Ovary (tissue), 9 donors: ENCODE results near the gene NCDN. TPM values are rescaled to one million over a fixed set of nuclear protein-coding genes. Genes with fewer than 3 reads are reported as not detected.

Experiments
- DNase-seq, 5 donors: peaks; one replicate each; pipeline ENCODE4 v3.0.0-alpha.2; 2019 to 2020
- H3K27ac ChIP-seq, 2 donors: fragments of 200-600 bp; one replicate each; pipeline versions ENCODE4 v1.5.1 to v1.8.0; 2019 to 2022
- H3K27me3 ChIP-seq: fragments of 200-600 bp; one replicate; pipeline ENCODE4 v1.8.0; 2022
- H3K36me3 ChIP-seq: fragments of 200-600 bp; sonication (generic); one replicate; pipeline ENCODE4 v1.5.1; 2019
- H3K4me1 ChIP-seq: one replicate; pipeline ENCODE4 v1.8.1; 2013; ENCODE audit warnings: mild to moderate bottlenecking, moderate library complexity; ENCODE audit not compliant: insufficient read depth
- H3K4me3 ChIP-seq: fragments of 200-600 bp; sonication (generic); one replicate; pipeline ENCODE4 v1.5.1; 2017
- H3K9me3 ChIP-seq, 2 donors: fragments of 200-600 bp in 1 of 2; sonication (generic) in 1 of 2; one replicate each; pipeline versions ENCODE4 v1.5.1 to v1.8.1; 2013 to 2019; ENCODE audit warnings: mild to moderate bottlenecking in 1 of 2, moderate library complexity in 1 of 2
- EP300 ChIP-seq: sonication (generic); formaldehyde crosslinking; IDR thresholded peaks from one replicate; pipeline ENCODE4 v1.6.1; 2017; ENCODE audit warnings: antibody characterized with exemption
- POLR2A ChIP-seq: fragments of 450-650 bp; IDR thresholded peaks from one replicate; pipeline ENCODE4 v1.6.1; 2017; ENCODE audit warnings: antibody characterized with exemption, mild to moderate bottlenecking, moderate library complexity
- WGBS, 3 donors: extraction: QIAGEN DNeasy Blood & Tissue Kit in 1 of 3; methylation state at CpG; one replicate each; pipeline versions ENCODE4 v1.1.5 to v1.1.7; 2013 to 2017; 5-methylcytosine and 5-hydroxymethylcytosine counted together
- intact Hi-C, 4 donors: fragments of 100-400 bp; cut with DNase I; formaldehyde crosslinking; loops; one replicate each; pipeline versions ENCODE4 v1.11.0 to v1.15.1; 2022 to 2023
- polyA plus RNA-seq, 2 donors: library from polyadenylated mRNA; stranded (reverse); fragments of 200-250 nt in 1 of 2; fragments of 350-450 nt in 1 of 2; fragmentation: Illumina TruSeq in 1 of 2; extraction: RNeasy Lipid Tissue Mini Kit (QIAGEN cat#74804) in 1 of 2; gene quantifications; one replicate each; pipeline ENCODE4 v1.2.3, GENCODE V29; 2013 to 2014
- total RNA-seq, 7 donors: library from RNA; depleted of rRNA in 2 of 7; stranded (reverse); fragments of >200 nt in 2 of 7; fragmentation: NEBNext Ultra II Directional in 3 of 7; extraction: Animal tissue kit (Norgen Biotek cat#: 25700) in 3 of 7; gene quantifications; one replicate each; pipeline versions ENCODE4 v1.1.0 to v1.2.4, GENCODE V29; 2016 to 2023
- TF ChIP-seq, protein P1 (sequence below), 3 donors: fragments of 450-650 bp in 2 of 3; fragments of 200-600 bp in 1 of 3; IDR thresholded peaks; one replicate each; pipeline versions ENCODE4 v1.5.1 to v1.8.0; 2016 to 2022; ENCODE audit warnings: antibody characterized with exemption in 3 of 3, mild to moderate bottlenecking in 1 of 3
- donor health status: DM: no; HTN: no; CAD: no; lungs with moderate emphysema.
- donor health status: DM: no; HTN: no; CAD: no.
- donor health status: Bipolar disorder and iron deficiency.
- donor health status: DM: yes; HTN: yes; CAD: no.
- donor health status: DM: no; HTN: no; CAD: no.
- donor health status: DM: yes; HTN: yes; CAD: no.

The NCDN gene
- total and polyA plus RNA-seq, 9 donors = 5.9 to 36.2 (median 22.9) TPM

DNA sequence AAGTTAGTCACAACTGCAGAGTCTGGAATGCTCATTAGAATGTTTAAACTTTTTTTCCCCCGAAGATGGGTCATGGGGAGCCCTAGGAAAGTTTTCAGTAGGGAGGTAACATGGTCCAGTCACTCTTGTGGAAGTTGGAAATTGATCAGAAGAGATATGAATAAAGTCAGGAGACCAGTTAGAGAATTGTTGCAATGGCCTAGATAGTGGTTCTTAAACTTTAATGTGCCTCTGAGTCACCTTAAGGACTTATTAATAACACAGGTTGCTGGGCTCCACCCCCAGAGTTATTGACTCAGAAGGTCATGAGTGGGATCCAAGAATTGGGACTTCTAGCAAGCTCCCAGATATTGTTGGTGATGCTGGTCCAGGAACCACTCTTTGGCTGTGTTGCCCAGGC lies 12.3 kb downstream of the NCDN start:
- Histone ChIP-seq H3K27ac (no peak overlapping the region), H3K36me3 (no peaks in the 10 kb centered on the region), H3K27me3 (no peaks in the 10 kb centered on the region), H3K9me3 (no peaks in the 10 kb centered on the region), H3K4me1 (peaks cover 6% of the 10 kb centered on the region), H3K4me3 (no peak overlapping the region)
- no peak for DNase-seq
- 59 to 89% (median 81%) methylated on average over 1 of the region's 1 CpG for WGBS, 3 donors
- intact Hi-C loops = loop anchor here (2.0 to 10.0 kb wide), 4 partner anchors 118 to 375 kb away; partner anchors contain the start of gene SFPQ (in 1 of the 4)
- TF ChIP-seq, protein P1, sequence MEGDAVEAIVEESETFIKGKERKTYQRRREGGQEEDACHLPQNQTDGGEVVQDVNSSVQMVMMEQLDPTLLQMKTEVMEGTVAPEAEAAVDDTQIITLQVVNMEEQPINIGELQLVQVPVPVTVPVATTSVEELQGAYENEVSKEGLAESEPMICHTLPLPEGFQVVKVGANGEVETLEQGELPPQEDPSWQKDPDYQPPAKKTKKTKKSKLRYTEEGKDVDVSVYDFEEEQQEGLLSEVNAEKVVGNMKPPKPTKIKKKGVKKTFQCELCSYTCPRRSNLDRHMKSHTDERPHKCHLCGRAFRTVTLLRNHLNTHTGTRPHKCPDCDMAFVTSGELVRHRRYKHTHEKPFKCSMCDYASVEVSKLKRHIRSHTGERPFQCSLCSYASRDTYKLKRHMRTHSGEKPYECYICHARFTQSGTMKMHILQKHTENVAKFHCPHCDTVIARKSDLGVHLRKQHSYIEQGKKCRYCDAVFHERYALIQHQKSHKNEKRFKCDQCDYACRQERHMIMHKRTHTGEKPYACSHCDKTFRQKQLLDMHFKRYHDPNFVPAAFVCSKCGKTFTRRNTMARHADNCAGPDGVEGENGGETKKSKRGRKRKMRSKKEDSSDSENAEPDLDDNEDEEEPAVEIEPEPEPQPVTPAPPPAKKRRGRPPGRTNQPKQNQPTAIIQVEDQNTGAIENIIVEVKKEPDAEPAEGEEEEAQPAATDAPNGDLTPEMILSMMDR (IDR thresholded peaks at IDR 0.05) = no peak
- TF ChIP-seq EP300 = no peak
- TF ChIP-seq POLR2A = no peak

DNA sequence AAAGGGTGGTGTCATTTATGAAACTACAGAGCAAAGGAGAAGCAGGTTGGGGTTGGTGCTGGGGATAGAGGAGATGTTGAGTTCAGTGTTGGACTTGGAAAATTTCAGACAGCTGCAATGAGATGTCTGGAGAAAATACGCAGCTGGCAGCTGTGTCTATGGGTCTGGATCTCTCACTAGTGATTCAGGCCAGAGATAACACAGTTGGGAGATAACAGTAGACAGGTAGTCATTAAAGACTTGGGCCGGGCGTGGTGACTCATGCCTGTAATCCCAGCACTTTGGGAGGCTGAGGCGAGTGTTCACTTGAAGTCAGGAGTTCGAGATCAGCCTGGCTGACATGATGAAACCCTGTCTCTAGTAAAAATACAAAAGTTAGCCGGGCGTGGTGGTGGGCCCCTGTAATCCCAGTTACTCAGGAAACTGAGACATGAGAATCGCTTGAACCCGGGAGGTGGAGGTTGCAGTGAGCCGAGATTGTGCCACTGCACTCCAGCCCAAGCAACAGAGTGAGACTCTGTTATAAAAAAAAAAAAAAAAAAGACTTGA lies 13.1 kb downstream of the NCDN start:
- Histone ChIP-seq H3K4me3 (no peak overlapping the region), H3K27me3 (no peaks in the 10 kb centered on the region), H3K27ac (no peak overlapping the region), H3K4me1 (peaks cover 6% of the 10 kb centered on the region), H3K36me3 (no peaks in the 10 kb centered on the region), H3K9me3 (no peaks in the 10 kb centered on the region)
- WGBS, 3 donors = 87 to 93% (median 91%) methylated on average over 10 of the region's 10 CpGs
- no peak for DNase-seq
- intact Hi-C loops = loop anchor here in 1 of 4 donors (5.0 kb wide), 1 partner anchor 157 kb away; no protein-coding TSS in a partner anchor
- TF ChIP-seq, protein P1 (IDR thresholded peaks at IDR 0.05) = no peak
- TF ChIP-seq POLR2A (no peak), EP300 (no peak)

DNA sequence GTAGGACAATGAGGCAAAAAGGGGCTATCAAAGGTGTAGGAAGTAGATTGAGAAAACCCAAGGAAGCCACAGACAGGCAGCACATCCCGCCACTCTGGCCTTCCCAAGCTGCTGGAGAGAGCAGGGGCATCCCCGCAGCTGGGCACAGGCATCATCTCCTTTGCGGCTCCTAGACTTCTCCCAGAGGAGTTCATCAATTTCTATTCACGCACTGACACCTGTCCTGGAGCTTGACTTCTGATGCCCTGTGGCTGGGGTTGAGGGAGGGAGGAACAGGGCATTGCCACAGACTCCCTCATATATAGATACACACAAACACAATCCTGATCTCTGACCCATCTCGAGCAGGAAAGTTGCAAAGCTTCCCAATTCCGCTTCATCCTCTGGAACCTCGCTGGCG lies 13.7 kb downstream of the NCDN start:
- TF ChIP-seq, protein P1 (IDR thresholded peaks at IDR 0.05) = no peak
- TF ChIP-seq POLR2A (no peak), EP300 (no peak)
- H3K4me3 ChIP-seq = no peak overlapping the region
- H3K27me3 ChIP-seq = no peaks in the 10 kb centered on the region
- H3K9me3 ChIP-seq = no peaks in the 10 kb centered on the region
- intact Hi-C loops = loop anchor here in 1 of 4 donors (5.0 kb wide), 1 partner anchor 156 kb away; no protein-coding TSS in a partner anchor
- WGBS, 3 donors = 91 to 93% (median 92%) methylated on average over 8 of the region's 8 CpGs
- H3K36me3 ChIP-seq = no peaks in the 10 kb centered on the region
- no peak overlapping the region for H3K27ac ChIP-seq
- peaks cover 6% of the 10 kb centered on the region for H3K4me1 ChIP-seq
- DNase-seq = no peak

DNA sequence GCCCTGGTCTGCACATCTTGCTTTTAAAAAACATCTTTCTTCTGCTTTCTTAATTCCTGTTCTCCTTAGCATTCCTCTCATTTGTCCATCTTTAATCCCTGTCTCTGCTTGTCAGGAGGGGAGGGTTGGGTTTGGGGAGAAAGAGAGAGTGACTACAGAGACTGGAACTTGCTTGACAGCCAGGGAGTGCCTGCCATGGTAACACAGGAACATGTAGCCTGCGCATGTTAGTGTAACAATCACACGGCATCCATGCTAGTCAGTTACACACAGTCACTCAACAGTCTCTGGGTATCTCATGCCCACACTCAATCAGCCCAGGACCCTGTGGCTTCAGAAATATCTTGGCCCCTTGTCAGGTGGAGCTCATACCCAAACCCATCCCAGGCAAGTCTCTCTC lies 14.7 kb downstream of the NCDN start:
- Histone ChIP-seq H3K9me3 (no peaks in the 10 kb centered on the region), H3K27me3 (no peaks in the 10 kb centered on the region), H3K4me3 (no peak overlapping the region), H3K36me3 (no peaks in the 10 kb centered on the region), H3K27ac (no peak overlapping the region), H3K4me1 (peaks cover 7% of the 10 kb centered on the region)
- intact Hi-C loops = loop anchor here in 1 of 4 donors (5.0 kb wide), 1 partner anchor 155 kb away; no protein-coding TSS in a partner anchor
- no peak for DNase-seq
- 88 to 97% (median 95%) methylated on average over 2 of the region's 2 CpGs for WGBS, 3 donors
- TF ChIP-seq POLR2A (no peak), EP300 (no peak)
- TF ChIP-seq, protein P1 (IDR thresholded peaks at IDR 0.05) = no peak
